SKM-1 treated with dmso at 0.1 percent for 144 hours (cell line): Measurements from ENCODE around the gene IL3RA.
"Not testable (repeated sequence)": the region's sequence is repeated elsewhere in the genome, so short reads cannot be mapped to it uniquely, and the experiment has no call there.

Experiments
- DNase-seq: peaks from one replicate; lab custom pipeline; 2025; ENCODE audit not compliant: unreplicated experiment; lab: John Stamatoyannopoulos, UW

The IL3RA gene

GRCh38 chrX:1336331-1336943 lies at the start of gene IL3RA:
Gene IL3RA, plus strand, starts transcription at chrX:1336785. Its CDS starts 4,981 bp downstream, at chrX:1341766.
- peak; percentile 87 for DNase-seq

- DNase-seq = no peak
Measured at GRCh38 chrX:1289535-1289934, 47.0 kb upstream of the IL3RA start.

GRCh38 chrX:1291110-1291740 lies 45.4 kb upstream of the IL3RA start:
- no peak for DNase-seq

- DNase-seq = no peak
Measured at GRCh38 chrX:1292575-1293290, 43.9 kb upstream of the IL3RA start.

GRCh38 chrX:1294301-1295067 lies 42.1 kb upstream of the IL3RA start:
- DNase-seq = no peak

GRCh38 chrX:1295550-1295949 lies 41.0 kb upstream of the IL3RA start:
- DNase-seq = no peak

GRCh38 chrX:1297591-1297990 lies 39.0 kb upstream of the IL3RA start:
- DNase-seq = not testable (repeated sequence)

GRCh38 chrX:1300449-1300848 lies 36.1 kb upstream of the IL3RA start:
- no peak for DNase-seq

GRCh38 chrX:1305411-1305810 lies 31.2 kb upstream of the IL3RA start:
- DNase-seq = no peak

GRCh38 chrX:1306909-1307625 lies 29.5 kb upstream of the IL3RA start:
- no peak for DNase-seq

GRCh38 chrX:1307626-1308340 lies 28.8 kb upstream of the IL3RA start:
- DNase-seq = no peak

- DNase-seq = no peak
Measured at GRCh38 chrX:1308476-1308875, 28.1 kb upstream of the IL3RA start.

GRCh38 chrX:1308917-1309316 lies 27.7 kb upstream of the IL3RA start:
- not testable (repeated sequence) for DNase-seq

- no peak for DNase-seq
Measured at GRCh38 chrX:1313788-1314187, 22.8 kb upstream of the IL3RA start.

GRCh38 chrX:1316527-1316926 lies 20.1 kb upstream of the IL3RA start:
- DNase-seq = peak; percentile 95

- DNase-seq = no peak
Measured at GRCh38 chrX:1321674-1322073, 14.9 kb upstream of the IL3RA start.

- DNase-seq = no peak
Measured at GRCh38 chrX:1322393-1322792, 14.2 kb upstream of the IL3RA start.

- peak; percentile 85 for DNase-seq
Measured at GRCh38 chrX:1323315-1323714, 13.3 kb upstream of the IL3RA start.

- peak; percentile 16 for DNase-seq
Measured at GRCh38 chrX:1325515-1326116, 11.0 kb upstream of the IL3RA start.
